ENCODE data around the gene ALKBH8. TPM values are rescaled to one million over a fixed set of nuclear protein-coding genes. Genes with fewer than 3 reads are reported as not detected.

The ALKBH8 gene
- 6.2 to 8.3 TPM (median 7.7 TPM) in 5 replicates for total RNA-seq (2022; extraction: Qiagen RNA extraction)

DNA sequence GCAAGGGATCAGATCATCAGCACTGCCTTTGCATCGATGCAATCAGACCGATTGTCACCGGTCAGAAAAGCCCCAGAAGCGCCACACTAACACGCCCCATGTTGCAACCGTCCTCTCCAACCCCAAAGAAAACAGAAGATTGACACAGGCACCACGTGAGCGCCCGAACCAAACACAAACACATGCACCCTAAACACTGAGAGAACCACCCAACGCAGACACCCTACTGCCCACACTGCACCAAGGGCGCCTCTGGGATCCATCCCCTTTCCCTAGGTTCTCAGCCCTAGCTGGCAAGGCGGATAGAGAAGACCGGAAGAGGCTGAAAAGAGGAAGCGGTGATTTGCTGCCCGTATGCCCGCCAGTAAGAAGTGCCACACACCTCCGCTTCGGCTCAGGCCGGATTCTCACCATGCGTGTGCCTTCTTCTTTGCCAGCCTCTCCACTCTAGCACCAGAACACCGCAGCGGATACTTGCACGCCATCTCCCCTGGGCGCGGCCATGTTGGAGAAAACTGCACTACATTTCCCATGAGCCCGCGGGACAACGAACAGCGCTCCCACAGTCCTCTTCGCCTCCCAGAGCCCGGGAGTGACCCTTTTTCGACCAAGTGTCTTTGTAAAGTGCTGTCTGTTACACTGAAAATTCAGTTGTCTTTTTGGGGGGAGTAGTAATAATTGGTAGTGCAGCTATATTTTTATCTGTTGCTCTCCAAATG lies at the start of gene ALKBH8:
Gene ALKBH8, minus strand, starts transcription at position 517 of the 719 bp plus-strand sequence. CDS start 4,842 bp downstream, outside the sequence.

GRCh38 chr11:107590460-107591377 lies 25.2 kb upstream of the ALKBH8 start, which contains the start of gene ELMOD1:
ELMOD1 (plus strand) TSS chr11:107591147; CDS start chr11:107618190, 27,043 bp downstream.

DNA sequence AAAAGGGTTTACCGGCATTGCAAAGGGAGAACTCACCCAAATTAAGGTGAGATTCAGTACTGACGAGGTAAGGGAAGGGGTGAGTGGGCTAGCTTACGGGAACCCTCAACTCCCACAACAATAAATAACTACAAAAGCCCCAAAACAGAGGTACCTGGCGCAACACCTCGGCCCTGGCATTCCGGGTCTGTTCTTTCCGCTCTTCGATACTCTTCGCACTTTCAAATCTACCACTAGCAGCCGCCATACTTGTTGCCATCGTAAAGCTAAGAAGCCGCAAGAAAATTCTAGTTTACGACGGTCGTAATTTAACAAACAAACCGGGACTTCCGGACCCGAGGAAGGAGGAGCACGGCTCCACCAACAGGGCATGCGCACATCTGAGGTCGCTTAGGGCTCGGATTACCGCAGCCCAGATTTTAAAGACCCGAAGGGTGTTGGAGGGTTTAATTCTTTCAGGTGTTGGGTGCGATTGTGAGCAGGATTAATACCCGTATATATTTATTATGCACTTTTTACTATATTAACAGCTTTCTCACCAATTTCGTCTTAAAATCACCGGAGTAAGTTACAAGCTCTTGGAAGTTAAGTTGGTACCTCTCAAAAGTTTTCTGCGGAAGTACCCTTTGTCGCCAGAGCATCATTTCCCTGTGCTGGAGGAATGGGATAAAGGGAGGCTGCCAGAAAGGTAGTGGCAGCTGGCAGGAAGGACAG lies 107.8 kb downstream of the ALKBH8 start, which contains the start of gene CWF19L2:
Gene CWF19L2, minus strand, starts transcription at position 268 of the 714 bp plus-strand sequence. Its CDS starts 9 bp downstream, at position 259.

Other genes starting within 250 kb of the ALKBH8 start
- 3.3 to 3.9 TPM (median 3.7 TPM) in 5 replicates for gene CWF19L2, start 107.9 kb downstream of the ALKBH8 start, total RNA-seq (2022; extraction: Qiagen RNA extraction)
- 0.17 to 0.39 TPM (median 0.36 TPM) in 5 replicates for gene ELMOD1, start 25.4 kb upstream of the ALKBH8 start, total RNA-seq (2022; extraction: Qiagen RNA extraction)
- 1.1 to 2.9 TPM (median 1.4 TPM) in 5 replicates for gene SLN, start 146.3 kb upstream of the ALKBH8 start, total RNA-seq (2022; extraction: Qiagen RNA extraction)